ENCODE data around the gene USP31.

USP31 gene

DNA sequence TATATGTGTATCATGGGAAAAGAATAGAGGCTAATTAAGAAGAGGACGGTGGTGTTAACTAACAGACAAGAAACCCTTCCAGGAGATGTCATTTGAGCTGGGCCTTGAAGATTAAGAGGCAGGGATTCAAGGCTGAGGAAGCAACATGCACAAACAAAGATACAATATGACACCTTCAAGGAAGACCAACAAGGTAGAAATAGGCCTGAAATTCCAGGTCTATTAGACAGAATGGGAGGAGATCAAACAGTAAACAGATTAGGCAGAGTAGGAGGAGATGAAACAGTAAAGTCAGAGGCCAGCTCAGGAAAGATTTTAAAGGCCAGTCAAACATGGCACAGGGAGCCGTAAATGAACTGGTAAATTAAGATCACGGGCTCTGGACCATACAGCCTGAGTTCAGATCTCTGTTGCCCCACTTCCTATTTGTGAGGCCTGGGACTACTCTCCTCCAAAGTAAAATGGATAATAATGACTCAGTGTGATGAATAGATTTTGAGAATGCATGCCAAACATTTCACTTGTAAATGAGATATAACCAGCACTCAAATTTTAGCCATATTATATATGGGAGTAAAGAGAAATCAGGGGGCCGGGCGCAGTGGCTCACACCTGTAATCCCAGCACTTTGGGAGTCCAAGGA, 38.9 kb downstream of the USP31 start:
- no peaks in the 10 kb centered on the region for H3K9me3 ChIP-seq (ENCODE audit: low read length)
- no peak overlapping the region for H3K9ac ChIP-seq (ENCODE audit: low read length)
- no peak overlapping the region for H3K4me2 ChIP-seq (ENCODE audit: low read length)
- no peak for TF ChIP-seq CTCF (IDR thresholded peaks at IDR 0.05; ENCODE audit: low read length)
- no peak for TF ChIP-seq EZH2 (IDR thresholded peaks at IDR 0.05; ENCODE audit: borderline replicate concordance, low read length)
- no peak overlapping the region for H3K4me3 ChIP-seq (ENCODE audit: low read depth, low read length, poor library complexity, severe bottlenecking)
- no peaks in the 10 kb centered on the region for H3F3A ChIP-seq (ENCODE audit: insufficient read depth, low read length)
- H3K27me3 ChIP-seq (ENCODE audit: insufficient read depth, low read length): no peaks in the 10 kb centered on the region
- H3K4me1 ChIP-seq (ENCODE audit: insufficient read depth, low read length, severe bottlenecking): no peaks in the 10 kb centered on the region
- no peaks in the 10 kb centered on the region for H3K9me2 ChIP-seq (ENCODE audit: low read depth, low read length)
- H4K20me1 ChIP-seq (ENCODE audit: insufficient read depth, low read length): no peaks in the 10 kb centered on the region
- no peak overlapping the region for H3K27ac ChIP-seq (ENCODE audit: low read depth, low read length, poor library complexity, severe bottlenecking)
- H3K36me3 ChIP-seq (ENCODE audit: insufficient read depth, low read length): peaks cover 15% of the 10 kb centered on the region
- H3K79me2 ChIP-seq (ENCODE audit: insufficient read depth, low read length): no peaks in the 10 kb centered on the region
- H2AFZ ChIP-seq (ENCODE audit: low read length): no peak overlapping the region

DNA sequence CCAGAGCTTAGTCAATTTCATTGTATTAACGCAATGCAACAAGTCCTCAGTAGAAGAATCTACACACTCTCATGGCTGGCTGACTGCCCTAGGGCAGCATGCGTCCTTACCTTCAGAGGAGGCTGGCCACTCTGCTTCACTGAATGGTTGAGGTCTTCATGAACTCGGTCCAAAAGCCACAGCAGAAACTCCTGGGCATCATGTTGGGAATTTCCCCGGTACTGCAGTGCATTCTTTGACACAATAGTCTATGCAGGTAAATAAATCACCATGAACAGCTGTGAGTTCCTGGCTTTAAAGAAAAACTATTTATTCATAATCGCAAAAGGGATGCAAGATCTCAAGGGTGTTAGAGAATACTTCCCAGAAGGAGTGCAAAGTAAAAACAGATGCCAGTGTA, 41.3 kb downstream of the USP31 start:
- TF ChIP-seq CTCF (IDR thresholded peaks at IDR 0.05; ENCODE audit: low read length) (no peak), EZH2 (IDR thresholded peaks at IDR 0.05; ENCODE audit: borderline replicate concordance, low read length) (no peak)
- Histone ChIP-seq H2AFZ (ENCODE audit: low read length) (no peak overlapping the region), H3K79me2 (ENCODE audit: insufficient read depth, low read length) (no peaks in the 10 kb centered on the region), H3K27ac (ENCODE audit: low read depth, low read length, poor library complexity, severe bottlenecking) (no peak overlapping the region), H3K27me3 (ENCODE audit: insufficient read depth, low read length) (no peaks in the 10 kb centered on the region), H3K36me3 (ENCODE audit: insufficient read depth, low read length) (peaks cover 24% of the 10 kb centered on the region), H3K9me2 (ENCODE audit: low read depth, low read length) (no peaks in the 10 kb centered on the region), H3F3A (ENCODE audit: insufficient read depth, low read length) (no peaks in the 10 kb centered on the region), H3K9ac (ENCODE audit: low read length) (no peak overlapping the region), H3K4me3 (ENCODE audit: low read depth, low read length, poor library complexity, severe bottlenecking) (no peak overlapping the region), H3K9me3 (ENCODE audit: low read length) (no peaks in the 10 kb centered on the region), H3K4me2 (ENCODE audit: low read length) (no peak overlapping the region), H3K4me1 (ENCODE audit: insufficient read depth, low read length, severe bottlenecking) (peaks cover 2% of the 10 kb centered on the region), H4K20me1 (ENCODE audit: insufficient read depth, low read length) (no peaks in the 10 kb centered on the region)

GRCh38 chr16:23107117-23107516, 42.1 kb downstream of the USP31 start:
- no peaks in the 10 kb centered on the region for H3K79me2 ChIP-seq (ENCODE audit: insufficient read depth, low read length)
- H2AFZ ChIP-seq (ENCODE audit: low read length): no peak overlapping the region
- H3K36me3 ChIP-seq (ENCODE audit: insufficient read depth, low read length): peaks cover 26% of the 10 kb centered on the region

More at GRCh38 chr16:23107117-23107516, 42.1 kb downstream of the USP31 start:
- no peak overlapping the region for H3K27ac ChIP-seq (ENCODE audit: low read depth, low read length, poor library complexity, severe bottlenecking)
- H3K4me3 ChIP-seq (ENCODE audit: low read depth, low read length, poor library complexity, severe bottlenecking): no peak overlapping the region
- H3F3A ChIP-seq (ENCODE audit: insufficient read depth, low read length): no peaks in the 10 kb centered on the region
- H3K4me2 ChIP-seq (ENCODE audit: low read length): no peak overlapping the region
- no peaks in the 10 kb centered on the region for H4K20me1 ChIP-seq (ENCODE audit: insufficient read depth, low read length)
- H3K27me3 ChIP-seq (ENCODE audit: insufficient read depth, low read length): no peaks in the 10 kb centered on the region
- H3K9ac ChIP-seq (ENCODE audit: low read length): no peak overlapping the region
- H3K9me2 ChIP-seq (ENCODE audit: low read depth, low read length): no peaks in the 10 kb centered on the region
- H3K4me1 ChIP-seq (ENCODE audit: insufficient read depth, low read length, severe bottlenecking): peaks cover 2% of the 10 kb centered on the region
- TF ChIP-seq CTCF (IDR thresholded peaks at IDR 0.05; ENCODE audit: low read length) (no peak), EZH2 (IDR thresholded peaks at IDR 0.05; ENCODE audit: borderline replicate concordance, low read length) (no peak)
- no peaks in the 10 kb centered on the region for H3K9me3 ChIP-seq (ENCODE audit: low read length)

Measured in OCI-LY1 (cell line).